SK-N-SH treated with all-trans-retinoic acid at 6 μM for 48 hours (cell line): ENCODE data around the gene LSM2.
"Not testable (repeated sequence)": the region's sequence is repeated elsewhere in the genome, so short reads cannot be mapped to it uniquely, and the experiment has no call there.

Source experiments
- ARNTL ChIP-seq: fragments of 450-650 bp; formaldehyde crosslinking; IDR thresholded peaks from 2 replicates; pipeline ENCODE4 v1.5.0; 2020; ENCODE audit warnings: low read depth, mild to moderate bottlenecking, moderate library complexity, borderline replicate concordance
- CSDC2 ChIP-seq: fragments of 250-450 bp; sonication (Bioruptor Pico); IDR thresholded peaks from 2 replicates; pipeline ENCODE4 v1.5.0; 2020; ENCODE audit warnings: mild to moderate bottlenecking, moderate library complexity
- ESRRG ChIP-seq: fragments of 250-450 bp; sonication (Bioruptor Pico); IDR thresholded peaks from 2 replicates; pipeline ENCODE4 v1.6.1; 2021; ENCODE audit warnings: mild to moderate bottlenecking
- GLIS3 ChIP-seq: fragments of 250-450 bp; sonication (Bioruptor Pico); IDR thresholded peaks from 2 replicates; pipeline ENCODE4 v1.5.0; 2020; ENCODE audit warnings: mild to moderate bottlenecking, moderate library complexity
- ISL1 ChIP-seq: fragments of 250-450 bp; sonication (Bioruptor Pico); IDR thresholded peaks from 2 replicates; pipeline ENCODE4 v2.1.2; 2022; ENCODE audit warnings: mild to moderate bottlenecking, moderate library complexity
- OSR1 ChIP-seq: fragments of 250-450 bp; sonication (Bioruptor Pico); IDR thresholded peaks from 2 replicates; pipeline ENCODE4 v1.8.0; 2022; ENCODE audit warnings: moderate library complexity, mild to moderate bottlenecking, inconsistent platforms
- RARB ChIP-seq: fragments of 250-450 bp; sonication (Bioruptor Pico); IDR thresholded peaks from 2 replicates; pipeline ENCODE4 v1.8.0; 2021; ENCODE audit warnings: mild to moderate bottlenecking, moderate library complexity
- ZFP3 ChIP-seq: fragments of 250-450 bp; sonication (Bioruptor Pico); IDR thresholded peaks from 2 replicates; pipeline ENCODE4 v1.5.0; 2020; ENCODE audit warnings: mild to moderate bottlenecking, moderate library complexity
- ZFP30 ChIP-seq: fragments of 450-650 bp; formaldehyde crosslinking; IDR thresholded peaks from 2 replicates; pipeline ENCODE4 v1.5.0; 2022; ENCODE audit warnings: mild to moderate bottlenecking, moderate library complexity
- ZNF565 ChIP-seq: fragments of 450-650 bp; formaldehyde crosslinking; conservative IDR thresholded peaks from 2 replicates; pipeline ENCODE4 v1.5.0; 2020; ENCODE audit warnings: low read depth, mild to moderate bottlenecking, moderate library complexity
- TF ChIP-seq, protein P1 (sequence below): fragments of 250-450 bp; sonication (Bioruptor Pico); IDR thresholded peaks from 2 replicates; pipeline ENCODE4 v1.8.0; 2020; ENCODE audit warnings: mild to moderate bottlenecking, moderate library complexity, borderline replicate concordance
- TF ChIP-seq, protein P2 (sequence below): fragments of 250-450 bp; sonication (Bioruptor Pico); IDR thresholded peaks from 2 replicates; pipeline ENCODE4 v1.5.1; 2020; ENCODE audit warnings: low read depth, mild to moderate bottlenecking, moderate library complexity
- TF ChIP-seq, protein P3 (sequence below): fragments of 250-450 bp; sonication (Bioruptor Pico); IDR thresholded peaks from 2 replicates; pipeline ENCODE4 v1.8.0; 2021; ENCODE audit warnings: low read depth, mild to moderate bottlenecking, moderate library complexity, borderline replicate concordance

DNA sequence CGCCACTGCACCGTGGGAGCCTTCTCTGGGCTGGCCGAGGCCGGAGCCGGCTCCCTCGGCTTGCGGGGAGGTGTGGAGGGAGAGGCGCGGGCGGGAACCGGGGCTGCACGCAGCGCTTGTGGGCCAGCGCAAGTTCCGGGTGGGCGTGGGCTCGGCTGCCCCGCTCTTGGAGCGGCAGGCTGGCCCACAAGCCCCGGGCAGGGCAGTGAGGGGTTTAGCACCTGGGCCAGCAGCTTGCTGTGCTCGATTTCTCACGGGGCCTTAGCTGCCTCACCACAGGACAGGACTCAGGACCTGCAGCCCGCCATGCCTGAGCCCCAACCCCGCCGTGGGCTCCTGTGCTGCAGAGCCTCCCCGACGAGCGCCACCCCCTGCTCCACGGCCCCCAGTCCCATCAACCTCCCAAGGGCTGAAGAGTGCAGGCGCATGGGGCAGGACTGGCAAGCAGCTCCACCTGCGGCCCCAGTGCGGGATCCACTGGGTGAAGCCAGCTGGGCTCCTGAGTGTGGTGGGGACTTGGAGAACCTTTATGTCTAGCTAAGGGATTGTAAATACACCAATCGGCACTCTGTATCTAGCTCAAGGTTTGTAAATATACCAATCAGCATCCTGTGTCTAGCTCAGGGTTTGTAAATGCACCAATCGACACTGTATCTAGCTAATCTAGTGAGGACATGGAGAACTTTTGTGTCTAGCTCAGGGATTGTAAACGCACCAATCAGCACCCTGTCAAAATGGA lies 45.4 kb upstream of the LSM2 start:
- TF ChIP-seq CSDC2 (CRISPR knock-in tag); ARNTL (CRISPR knock-in tag); ESRRG (CRISPR knock-in tag); OSR1 (CRISPR knock-in tag); RARB (CRISPR knock-in tag); ZFP3 (CRISPR knock-in tag); ZFP30; GLIS3 (CRISPR knock-in tag); ZNF565 (CRISPR knock-in tag); ISL1 (CRISPR knock-in tag): not testable (repeated sequence)
- TF ChIP-seq, protein P1, sequence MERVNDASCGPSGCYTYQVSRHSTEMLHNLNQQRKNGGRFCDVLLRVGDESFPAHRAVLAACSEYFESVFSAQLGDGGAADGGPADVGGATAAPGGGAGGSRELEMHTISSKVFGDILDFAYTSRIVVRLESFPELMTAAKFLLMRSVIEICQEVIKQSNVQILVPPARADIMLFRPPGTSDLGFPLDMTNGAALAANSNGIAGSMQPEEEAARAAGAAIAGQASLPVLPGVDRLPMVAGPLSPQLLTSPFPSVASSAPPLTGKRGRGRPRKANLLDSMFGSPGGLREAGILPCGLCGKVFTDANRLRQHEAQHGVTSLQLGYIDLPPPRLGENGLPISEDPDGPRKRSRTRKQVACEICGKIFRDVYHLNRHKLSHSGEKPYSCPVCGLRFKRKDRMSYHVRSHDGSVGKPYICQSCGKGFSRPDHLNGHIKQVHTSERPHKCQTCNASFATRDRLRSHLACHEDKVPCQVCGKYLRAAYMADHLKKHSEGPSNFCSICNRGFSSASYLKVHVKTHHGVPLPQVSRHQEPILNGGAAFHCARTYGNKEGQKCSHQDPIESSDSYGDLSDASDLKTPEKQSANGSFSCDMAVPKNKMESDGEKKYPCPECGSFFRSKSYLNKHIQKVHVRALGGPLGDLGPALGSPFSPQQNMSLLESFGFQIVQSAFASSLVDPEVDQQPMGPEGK (CRISPR knock-in tag) = not testable (repeated sequence)
- TF ChIP-seq, protein P2, sequence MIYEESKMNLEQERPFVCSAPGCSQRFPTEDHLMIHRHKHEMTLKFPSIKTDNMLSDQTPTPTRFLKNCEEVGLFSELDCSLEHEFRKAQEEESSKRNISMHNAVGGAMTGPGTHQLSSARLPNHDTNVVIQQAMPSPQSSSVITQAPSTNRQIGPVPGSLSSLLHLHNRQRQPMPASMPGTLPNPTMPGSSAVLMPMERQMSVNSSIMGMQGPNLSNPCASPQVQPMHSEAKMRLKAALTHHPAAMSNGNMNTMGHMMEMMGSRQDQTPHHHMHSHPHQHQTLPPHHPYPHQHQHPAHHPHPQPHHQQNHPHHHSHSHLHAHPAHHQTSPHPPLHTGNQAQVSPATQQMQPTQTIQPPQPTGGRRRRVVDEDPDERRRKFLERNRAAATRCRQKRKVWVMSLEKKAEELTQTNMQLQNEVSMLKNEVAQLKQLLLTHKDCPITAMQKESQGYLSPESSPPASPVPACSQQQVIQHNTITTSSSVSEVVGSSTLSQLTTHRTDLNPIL = not testable (repeated sequence)
- TF ChIP-seq, protein P3, sequence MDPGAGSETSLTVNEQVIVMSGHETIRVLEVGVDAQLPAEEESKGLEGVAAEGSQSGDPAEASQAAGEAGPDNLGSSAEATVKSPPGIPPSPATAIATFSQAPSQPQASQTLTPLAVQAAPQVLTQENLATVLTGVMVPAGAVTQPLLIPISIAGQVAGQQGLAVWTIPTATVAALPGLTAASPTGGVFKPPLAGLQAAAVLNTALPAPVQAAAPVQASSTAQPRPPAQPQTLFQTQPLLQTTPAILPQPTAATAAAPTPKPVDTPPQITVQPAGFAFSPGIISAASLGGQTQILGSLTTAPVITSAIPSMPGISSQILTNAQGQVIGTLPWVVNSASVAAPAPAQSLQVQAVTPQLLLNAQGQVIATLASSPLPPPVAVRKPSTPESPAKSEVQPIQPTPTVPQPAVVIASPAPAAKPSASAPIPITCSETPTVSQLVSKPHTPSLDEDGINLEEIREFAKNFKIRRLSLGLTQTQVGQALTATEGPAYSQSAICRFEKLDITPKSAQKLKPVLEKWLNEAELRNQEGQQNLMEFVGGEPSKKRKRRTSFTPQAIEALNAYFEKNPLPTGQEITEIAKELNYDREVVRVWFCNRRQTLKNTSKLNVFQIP = not testable (repeated sequence)
